Measurements from ENCODE around the gene PATZ1. TPM values are rescaled to one million over a fixed set of nuclear protein-coding genes. Genes with fewer than 3 reads are reported as not detected.

The PATZ1 gene
- total and polyA plus RNA-seq, 2 donors (not counting 1 experiment from before 2014, with no cell fraction given), result 6.1 to 15.9 TPM

DNA sequence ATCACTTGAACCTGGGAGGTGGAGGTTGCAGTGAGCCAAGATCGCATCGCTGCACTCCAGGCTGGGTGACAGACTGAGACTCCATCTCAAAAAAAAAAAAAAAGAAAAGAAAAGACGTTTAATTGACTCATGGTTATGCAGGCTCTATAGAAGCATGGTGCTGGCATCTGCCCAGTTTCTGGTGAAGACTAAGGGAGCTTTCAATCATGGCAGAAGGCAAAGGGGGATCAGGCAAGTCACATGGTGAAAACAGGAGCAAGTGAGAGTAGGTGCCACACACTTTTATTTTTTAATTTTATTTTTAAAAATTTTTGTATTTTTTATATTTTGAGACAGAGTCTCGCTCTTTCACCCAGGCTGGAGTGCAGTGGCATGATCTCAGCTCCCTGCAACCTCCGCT is 8.4 kb upstream of the PATZ1 start:
- no peak overlapping the region for H3K27ac ChIP-seq (ENCODE audit: insufficient read depth, low read length)
- no peaks in the 10 kb centered on the region for H3K9me3 ChIP-seq (ENCODE audit: control insufficient read depth, insufficient read depth, low read depth, low read length)
- no peaks in the 10 kb centered on the region for H3K4me1 ChIP-seq (ENCODE audit: control insufficient read depth, extremely low read depth, insufficient read depth, low read length)
- no peak overlapping the region for H2AFZ ChIP-seq (ENCODE audit: low read length)
- H3K79me2 ChIP-seq (ENCODE audit: control insufficient read depth, insufficient read depth, low read length), result no peaks in the 10 kb centered on the region
- H3K36me3 ChIP-seq (ENCODE audit: control insufficient read depth, insufficient read depth, low read length), result no peaks in the 10 kb centered on the region
- H3K4me2 ChIP-seq (ENCODE audit: extremely low read depth, insufficient read depth, low read length), result no peak overlapping the region
- DNase-seq (ENCODE audit: low read depth in 2 of 2), result no peak
- H3K4me3 ChIP-seq (replicated peaks in 1 of 4; ENCODE audit: control extremely low read depth in 1 of 4, insufficient read depth in 1 of 4, low read depth in 3 of 4, low read length in 4 of 4), result no peak overlapping the region
- no peaks in the 10 kb centered on the region for H4K20me1 ChIP-seq (ENCODE audit: control insufficient read depth, extremely low read depth, insufficient read depth, low read length)
- TF ChIP-seq, protein P1, sequence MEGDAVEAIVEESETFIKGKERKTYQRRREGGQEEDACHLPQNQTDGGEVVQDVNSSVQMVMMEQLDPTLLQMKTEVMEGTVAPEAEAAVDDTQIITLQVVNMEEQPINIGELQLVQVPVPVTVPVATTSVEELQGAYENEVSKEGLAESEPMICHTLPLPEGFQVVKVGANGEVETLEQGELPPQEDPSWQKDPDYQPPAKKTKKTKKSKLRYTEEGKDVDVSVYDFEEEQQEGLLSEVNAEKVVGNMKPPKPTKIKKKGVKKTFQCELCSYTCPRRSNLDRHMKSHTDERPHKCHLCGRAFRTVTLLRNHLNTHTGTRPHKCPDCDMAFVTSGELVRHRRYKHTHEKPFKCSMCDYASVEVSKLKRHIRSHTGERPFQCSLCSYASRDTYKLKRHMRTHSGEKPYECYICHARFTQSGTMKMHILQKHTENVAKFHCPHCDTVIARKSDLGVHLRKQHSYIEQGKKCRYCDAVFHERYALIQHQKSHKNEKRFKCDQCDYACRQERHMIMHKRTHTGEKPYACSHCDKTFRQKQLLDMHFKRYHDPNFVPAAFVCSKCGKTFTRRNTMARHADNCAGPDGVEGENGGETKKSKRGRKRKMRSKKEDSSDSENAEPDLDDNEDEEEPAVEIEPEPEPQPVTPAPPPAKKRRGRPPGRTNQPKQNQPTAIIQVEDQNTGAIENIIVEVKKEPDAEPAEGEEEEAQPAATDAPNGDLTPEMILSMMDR (conservative IDR thresholded peaks at IDR 0.05 in 1 of 2, IDR thresholded peaks at IDR 0.05 in 1 of 2; ENCODE audit: low read depth in 1 of 2, low read length in 2 of 2), result no peak
- no peak for TF ChIP-seq EZH2 (IDR thresholded peaks at IDR 0.05; ENCODE audit: low read length, missing control alignments)
- H3K9ac ChIP-seq (ENCODE audit: insufficient read depth, low read length), result no peak overlapping the region
- H3K27me3 ChIP-seq (ENCODE audit: control insufficient read depth, insufficient read depth, low read length), result peaks cover 3% of the 10 kb centered on the region

DNA sequence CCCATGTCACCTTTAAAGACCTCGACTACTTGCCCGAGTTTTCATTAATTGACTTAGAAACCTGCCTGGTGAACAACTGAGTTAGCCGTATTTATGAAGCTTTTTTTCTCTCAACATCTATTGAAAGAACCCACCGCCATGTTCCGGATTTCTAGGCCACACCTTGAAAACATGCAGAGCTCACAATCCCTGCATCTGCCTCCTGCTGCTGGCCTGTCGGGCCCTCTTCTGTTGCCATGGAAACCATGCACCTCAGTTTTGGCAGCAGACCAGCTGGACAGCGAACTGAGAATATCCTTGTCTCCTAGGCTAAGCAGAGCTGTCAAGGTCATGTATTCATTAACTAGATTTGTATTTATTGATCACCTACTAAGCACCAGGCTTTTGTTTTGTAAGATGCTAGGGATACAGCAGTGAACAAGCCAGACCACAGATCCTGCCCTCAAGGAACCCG is 4.3 kb upstream of the PATZ1 start:
- peak in 1 of 2 donors; percentile 18 for DNase-seq (ENCODE audit: low read depth in 2 of 2)
- no peak overlapping the region for H3K27ac ChIP-seq (ENCODE audit: insufficient read depth, low read length)
- H3K9ac ChIP-seq (ENCODE audit: insufficient read depth, low read length), result no peak overlapping the region
- no peak overlapping the region for H3K4me3 ChIP-seq (replicated peaks in 1 of 4; ENCODE audit: control extremely low read depth in 1 of 4, insufficient read depth in 1 of 4, low read depth in 3 of 4, low read length in 4 of 4)
- peaks cover 3% of the 10 kb centered on the region for H3K4me1 ChIP-seq (ENCODE audit: control insufficient read depth, extremely low read depth, insufficient read depth, low read length)
- TF ChIP-seq EZH2 (IDR thresholded peaks at IDR 0.05; ENCODE audit: low read length, missing control alignments), result no peak
- TF ChIP-seq, protein P1 (conservative IDR thresholded peaks at IDR 0.05 in 1 of 2, IDR thresholded peaks at IDR 0.05 in 1 of 2; ENCODE audit: low read depth in 1 of 2, low read length in 2 of 2), result no peak
- H3K4me2 ChIP-seq (ENCODE audit: extremely low read depth, insufficient read depth, low read length), result no peak overlapping the region
- no peaks in the 10 kb centered on the region for H3K79me2 ChIP-seq (ENCODE audit: control insufficient read depth, insufficient read depth, low read length)
- no peaks in the 10 kb centered on the region for H3K9me3 ChIP-seq (ENCODE audit: control insufficient read depth, insufficient read depth, low read depth, low read length)
- no peaks in the 10 kb centered on the region for H3K36me3 ChIP-seq (ENCODE audit: control insufficient read depth, insufficient read depth, low read length)
- H4K20me1 ChIP-seq (ENCODE audit: control insufficient read depth, extremely low read depth, insufficient read depth, low read length), result no peaks in the 10 kb centered on the region
- peaks cover 3% of the 10 kb centered on the region for H3K27me3 ChIP-seq (ENCODE audit: control insufficient read depth, insufficient read depth, low read length)
- H2AFZ ChIP-seq (ENCODE audit: low read length), result no peak overlapping the region

DNA sequence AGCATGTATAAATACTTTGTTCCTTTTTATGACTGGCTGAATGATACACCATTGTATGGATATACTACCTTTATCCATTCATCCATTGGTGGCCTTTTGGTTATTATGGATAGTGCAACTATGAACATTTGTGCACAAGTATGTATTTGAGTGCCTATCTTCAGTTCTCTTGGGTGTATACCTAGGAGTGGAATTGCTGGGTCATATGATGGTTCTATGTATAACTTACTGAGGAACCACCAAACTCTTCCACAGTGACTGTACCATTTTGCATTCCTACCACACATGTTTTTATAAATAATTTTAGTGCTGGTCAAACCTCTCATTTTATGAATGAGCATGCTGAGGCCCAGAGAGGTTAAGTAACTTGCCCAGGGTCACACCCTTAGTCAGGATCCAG is 3.8 kb upstream of the PATZ1 start:
- Histone ChIP-seq H3K4me2 (ENCODE audit: extremely low read depth, insufficient read depth, low read length) (no peak overlapping the region), H3K27ac (ENCODE audit: insufficient read depth, low read length) (no peak overlapping the region), H4K20me1 (ENCODE audit: control insufficient read depth, extremely low read depth, insufficient read depth, low read length) (no peaks in the 10 kb centered on the region), H3K9ac (ENCODE audit: insufficient read depth, low read length) (no peak overlapping the region), H3K4me3 (replicated peaks in 1 of 4; ENCODE audit: control extremely low read depth in 1 of 4, insufficient read depth in 1 of 4, low read depth in 3 of 4, low read length in 4 of 4) (no peak overlapping the region), H3K4me1 (ENCODE audit: control insufficient read depth, extremely low read depth, insufficient read depth, low read length) (peaks cover 3% of the 10 kb centered on the region), H3K27me3 (ENCODE audit: control insufficient read depth, insufficient read depth, low read length) (peaks cover 3% of the 10 kb centered on the region), H2AFZ (ENCODE audit: low read length) (no peak overlapping the region), H3K36me3 (ENCODE audit: control insufficient read depth, insufficient read depth, low read length) (peaks cover under 1% of the 10 kb centered on the region), H3K9me3 (ENCODE audit: control insufficient read depth, insufficient read depth, low read depth, low read length) (no peaks in the 10 kb centered on the region), H3K79me2 (ENCODE audit: control insufficient read depth, insufficient read depth, low read length) (no peaks in the 10 kb centered on the region)
- no peak for DNase-seq (ENCODE audit: low read depth in 2 of 2)
- TF ChIP-seq, protein P1 (conservative IDR thresholded peaks at IDR 0.05 in 1 of 2, IDR thresholded peaks at IDR 0.05 in 1 of 2; ENCODE audit: low read depth in 1 of 2, low read length in 2 of 2), result no peak
- TF ChIP-seq EZH2 (IDR thresholded peaks at IDR 0.05; ENCODE audit: low read length, missing control alignments), result no peak
